ENCODE measurements around the gene SYNPO2.
"Not testable (repeated sequence)": the region's sequence is repeated elsewhere in the genome, so short reads cannot be mapped to it uniquely, and the experiment has no call there.

SYNPO2 gene

GRCh38 chr4:119000400-119000799 is 111.7 kb downstream of the SYNPO2 start:
- DNase-seq (ENCODE audit: low spot score) = no peak

GRCh38 chr4:119002476-119002875 is 113.8 kb downstream of the SYNPO2 start:
- no peak for DNase-seq (ENCODE audit: low spot score)

GRCh38 chr4:119003001-119003400 is 114.3 kb downstream of the SYNPO2 start:
- not testable (repeated sequence) for DNase-seq (ENCODE audit: low spot score)

- no peak for DNase-seq (ENCODE audit: low spot score)
These were observed 117.3 kb downstream of the SYNPO2 start for GRCh38 chr4:119005928-119006460.

- DNase-seq (ENCODE audit: low spot score) = no peak
These were observed 120.1 kb downstream of the SYNPO2 start for GRCh38 chr4:119008761-119009160.

- not testable (repeated sequence) for DNase-seq (ENCODE audit: low spot score)
These were observed 121.6 kb downstream of the SYNPO2 start for GRCh38 chr4:119010221-119010620.

GRCh38 chr4:119010909-119011606 is 122.4 kb downstream of the SYNPO2 start:
- no peak for DNase-seq (ENCODE audit: low spot score)

- no peak for DNase-seq (ENCODE audit: low spot score)
These were observed 122.9 kb downstream of the SYNPO2 start for GRCh38 chr4:119011607-119011988.

- DNase-seq (ENCODE audit: low spot score) = no peak
These were observed 126.0 kb downstream of the SYNPO2 start for GRCh38 chr4:119014658-119015057.

- DNase-seq (ENCODE audit: low spot score) = no peak
These were observed 128.0 kb downstream of the SYNPO2 start for GRCh38 chr4:119016636-119017035.

GRCh38 chr4:119017636-119018035 is 129.0 kb downstream of the SYNPO2 start:
- DNase-seq (ENCODE audit: low spot score) = no peak

- no peak for DNase-seq (ENCODE audit: low spot score)
These were observed 131.5 kb downstream of the SYNPO2 start for GRCh38 chr4:119020158-119020557.

GRCh38 chr4:119022520-119022919 is 133.9 kb downstream of the SYNPO2 start:
- not testable (repeated sequence) for DNase-seq (ENCODE audit: low spot score)

- DNase-seq (ENCODE audit: low spot score) = no peak
These were observed 135.4 kb downstream of the SYNPO2 start for GRCh38 chr4:119024102-119024501.

- peak; percentile 10 for DNase-seq (ENCODE audit: low spot score)
These were observed 136.8 kb downstream of the SYNPO2 start for GRCh38 chr4:119025420-119025819.

GRCh38 chr4:119025916-119026661 is 137.4 kb downstream of the SYNPO2 start:
- no peak for DNase-seq (ENCODE audit: low spot score)

GRCh38 chr4:119026662-119027444 is 138.2 kb downstream of the SYNPO2 start:
- DNase-seq (ENCODE audit: low spot score) = no peak

GRCh38 chr4:119027811-119028210 is 139.2 kb downstream of the SYNPO2 start:
- no peak for DNase-seq (ENCODE audit: low spot score)

- no peak for DNase-seq (ENCODE audit: low spot score)
These were observed 139.6 kb downstream of the SYNPO2 start for GRCh38 chr4:119028296-119028695.

- no peak for DNase-seq (ENCODE audit: low spot score)
These were observed 141.3 kb downstream of the SYNPO2 start for GRCh38 chr4:119029847-119030535.

- no peak for DNase-seq (ENCODE audit: low spot score)
These were observed 141.9 kb downstream of the SYNPO2 start for GRCh38 chr4:119030536-119030890.

- DNase-seq (ENCODE audit: low spot score) = no peak
These were observed 142.6 kb downstream of the SYNPO2 start for GRCh38 chr4:119031218-119031617.
